Pancreas (tissue), 10 donors: Measurements from ENCODE around the gene C16orf54. TPM values are rescaled to one million over a fixed set of nuclear protein-coding genes. Genes with fewer than 3 reads are reported as not detected.

Source experiments
- ATAC-seq, 4 donors: fragments of 200-7000 bp; cut with Tn5 transposase; one replicate each; pipeline versions ENCODE4 v1.8.0 to v1.9.1; 2020; ENCODE audit warnings: mild to moderate bottlenecking in 4 of 4, moderate library complexity in 4 of 4
- DNase-seq, 6 donors: peaks; one replicate each; pipeline ENCODE4 v3.0.0-alpha.2; 2020
- FAIRE-seq: peaks from 2 replicates; lab custom pipeline; 2012; peaks lifted over from hg19 to GRCh38; lab: Jason Lieb, UNC
- H3K27ac ChIP-seq, 4 donors: fragments of 200-600 bp; sonication (generic); 1 replicate in 3 of 4; 2 replicates in 1 of 4; pipeline versions ENCODE4 v1.5.0 to v1.8.0; 2020
- H3K27me3 ChIP-seq, 4 donors: fragments of 200-600 bp; one replicate each; pipeline ENCODE4 v1.8.0; 2021
- H3K36me3 ChIP-seq, 3 donors: fragments of 200-600 bp; sonication (generic) in 1 of 3; one replicate each; pipeline versions ENCODE4 v1.5.0 to v1.8.0; 2020 to 2021
- H3K4me1 ChIP-seq, 3 donors: fragments of 200-600 bp; one replicate each; pipeline ENCODE4 v1.8.0; 2021
- H3K4me3 ChIP-seq, 4 donors: fragments of 200-600 bp; sonication (generic) in 2 of 4; one replicate each; pipeline versions ENCODE4 v1.5.0 to v1.8.0; 2020 to 2021
- H3K9me3 ChIP-seq, 4 donors: fragments of 200-600 bp; one replicate each; pipeline ENCODE4 v1.8.0; 2021
- CTCF ChIP-seq, 4 donors: fragments of 200-600 bp; sonication (generic) in 3 of 4; IDR thresholded peaks; one replicate each; pipeline versions ENCODE4 v1.5.0 to v1.8.0; 2021; ENCODE audit warnings: antibody characterized with exemption in 4 of 4
- WGBS, 2 donors: extraction: QIAGEN DNeasy Blood & Tissue Kit; methylation state at CpG; one replicate each; pipeline ENCODE4 v1.1.7; 2013; 5-methylcytosine and 5-hydroxymethylcytosine counted together
- intact Hi-C, 3 donors: fragments of 100-400 bp; cut with DNase I; formaldehyde crosslinking; loops; one replicate each; pipeline versions ENCODE4 v1.11.1 to v1.14.2; 2022
- polyA plus RNA-seq, 2 donors: library from polyadenylated mRNA; stranded (reverse); fragments of 200-250 nt; gene quantifications; one replicate each; pipeline ENCODE4 v1.2.3, GENCODE V29; 2013
- total RNA-seq, 6 donors: library from RNA; stranded (reverse); fragmentation: NEBNext Ultra II Directional in 4 of 6; extraction: Animal tissue kit (Norgen Biotek cat#: 25700) in 4 of 6; gene quantifications; one replicate each; pipeline versions ENCODE4 v1.2.1 to v1.2.4, GENCODE V29; 2021 to 2023
- donor health status: healthy with polysubstance abuse.
- donor health status: DM: no; HTN: no; CAD: no; lungs with moderate emphysema.
- donor health status: DM: no; HTN: no; CAD: no.
- donor health status: control.
- donor health status: control.
- donor health status: Bipolar disorder and iron deficiency.
- donor health status: DM: yes; HTN: yes; CAD: no.
- donor health status: DM: no; HTN: no; CAD: no.
- donor health status: DM: no; HTN: no; CAD: no.
- donor health status: DM: yes; HTN: yes; CAD: no.

Gene C16orf54
- total and polyA plus RNA-seq, 8 donors = 0.23 to 1.5 (median 0.26) TPM; not detected in 1

- Histone ChIP-seq H3K4me1 (no peaks in the 10 kb centered on the region), H3K27ac (no peak overlapping the region), H3K4me3 (no peak overlapping the region), H3K27me3 (no peaks in the 10 kb centered on the region), H3K36me3 (no peaks in the 10 kb centered on the region), H3K9me3 (no peaks in the 10 kb centered on the region)
- intact Hi-C loops = loop anchor here in 2 of 3 donors (5.0 to 10.0 kb wide), 3 partner anchors 145 to 323 kb away; partner anchors contain the start of gene C16orf92 (in 1 of the 2)
- DNase-seq (peak in 1 of 6 donors; percentile 23), ATAC-seq (peak in 1 of 4 donors; percentile 9), FAIRE-seq (no peak)
- no peak for TF ChIP-seq CTCF (IDR thresholded peaks at IDR 0.05)
- 52 to 64% methylated on average over 11 of the region's 11 CpGs for WGBS, 2 donors
These were observed 46.2 kb downstream of the C16orf54 start for GRCh38 chr16:29699324-29700219.

- no peak for FAIRE-seq
- Histone ChIP-seq H3K4me1 (no peaks in the 10 kb centered on the region), H3K36me3 (no peaks in the 10 kb centered on the region), H3K27me3 (no peaks in the 10 kb centered on the region), H3K27ac (no peak overlapping the region), H3K9me3 (no peaks in the 10 kb centered on the region), H3K4me3 (no peak overlapping the region)
- peak in 1 of 6 donors; percentile 20 for DNase-seq
- intact Hi-C loops = loop anchor here in 2 of 3 donors (5.0 to 10.0 kb wide), 3 partner anchors 146 to 324 kb away; partner anchors contain the start of gene C16orf92 (in 1 of the 2)
- 88 to 90% methylated on average over 17 of the region's 17 CpGs for WGBS, 2 donors
- TF ChIP-seq CTCF (IDR thresholded peaks at IDR 0.05) = no peak
- no peak for ATAC-seq
These were observed 47.1 kb downstream of the C16orf54 start for GRCh38 chr16:29698484-29699323.

- intact Hi-C loops = loop anchor here in 2 of 3 donors (5.0 to 10.0 kb wide), 3 partner anchors 147 to 324 kb away; partner anchors contain the start of gene C16orf92 (in 1 of the 2)
- H3K4me3 ChIP-seq = no peak overlapping the region
- no peak for TF ChIP-seq CTCF (IDR thresholded peaks at IDR 0.05)
- peak in 1 of 6 donors; percentile 6 for DNase-seq
- WGBS, 2 donors = 75 to 76% methylated on average over 2 of the region's 2 CpGs
- no peak for FAIRE-seq
- H3K4me1 ChIP-seq = no peaks in the 10 kb centered on the region
- H3K27ac ChIP-seq = no peak overlapping the region
- H3K36me3 ChIP-seq = no peaks in the 10 kb centered on the region
- H3K27me3 ChIP-seq = no peaks in the 10 kb centered on the region
- no peak for ATAC-seq
- no peaks in the 10 kb centered on the region for H3K9me3 ChIP-seq
These were observed 47.7 kb downstream of the C16orf54 start for GRCh38 chr16:29698042-29698441.

GRCh38 chr16:29697391-29697790 lies 48.4 kb downstream of the C16orf54 start:
- FAIRE-seq (no peak), DNase-seq (no peak), ATAC-seq (no peak)
- no peak overlapping the region for H3K27ac ChIP-seq
- no peaks in the 10 kb centered on the region for H3K9me3 ChIP-seq
- no peaks in the 10 kb centered on the region for H3K36me3 ChIP-seq
- no peak for TF ChIP-seq CTCF (IDR thresholded peaks at IDR 0.05)
- no peak overlapping the region for H3K4me3 ChIP-seq
- intact Hi-C loops = loop anchor here in 2 of 3 donors (5.0 to 10.0 kb wide), 3 partner anchors 147 to 325 kb away; partner anchors contain the start of gene C16orf92 (in 1 of the 2)
- H3K4me1 ChIP-seq = no peaks in the 10 kb centered on the region
- WGBS, 2 donors = 97 to 99% methylated on average over 7 of the region's 7 CpGs
- H3K27me3 ChIP-seq = no peaks in the 10 kb centered on the region
